HG02623 (cell line): ENCODE measurements around the gene CDV3.

Source experiments
- ATAC-seq: cut with Tn5 transposase; IDR thresholded peaks from one replicate; pipeline ENCODE4 v1.9.1; 2021; ENCODE audit warnings: moderate library complexity; ENCODE audit not compliant: unreplicated experiment

Gene CDV3

DNA sequence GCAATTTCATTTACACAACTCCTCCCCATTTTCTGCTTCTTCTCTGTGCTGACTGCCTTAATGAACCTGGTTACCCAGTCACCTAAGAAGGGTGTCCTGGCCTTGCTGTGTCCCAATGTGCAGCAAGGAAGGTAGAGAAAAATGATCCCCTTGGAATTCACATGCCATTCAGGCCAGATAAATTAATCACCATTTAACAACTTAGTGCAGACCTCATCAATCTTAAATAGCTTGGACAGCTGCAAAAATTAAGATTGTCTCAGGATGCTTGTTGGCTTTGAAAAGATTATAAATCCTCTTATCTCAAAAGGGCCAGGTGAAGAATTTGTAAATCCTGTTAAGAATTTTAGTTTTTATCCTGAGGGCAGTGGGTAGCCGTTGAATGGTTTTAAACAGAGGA is 9.7 kb upstream of the CDV3 start:
- ATAC-seq: no peak

DNA sequence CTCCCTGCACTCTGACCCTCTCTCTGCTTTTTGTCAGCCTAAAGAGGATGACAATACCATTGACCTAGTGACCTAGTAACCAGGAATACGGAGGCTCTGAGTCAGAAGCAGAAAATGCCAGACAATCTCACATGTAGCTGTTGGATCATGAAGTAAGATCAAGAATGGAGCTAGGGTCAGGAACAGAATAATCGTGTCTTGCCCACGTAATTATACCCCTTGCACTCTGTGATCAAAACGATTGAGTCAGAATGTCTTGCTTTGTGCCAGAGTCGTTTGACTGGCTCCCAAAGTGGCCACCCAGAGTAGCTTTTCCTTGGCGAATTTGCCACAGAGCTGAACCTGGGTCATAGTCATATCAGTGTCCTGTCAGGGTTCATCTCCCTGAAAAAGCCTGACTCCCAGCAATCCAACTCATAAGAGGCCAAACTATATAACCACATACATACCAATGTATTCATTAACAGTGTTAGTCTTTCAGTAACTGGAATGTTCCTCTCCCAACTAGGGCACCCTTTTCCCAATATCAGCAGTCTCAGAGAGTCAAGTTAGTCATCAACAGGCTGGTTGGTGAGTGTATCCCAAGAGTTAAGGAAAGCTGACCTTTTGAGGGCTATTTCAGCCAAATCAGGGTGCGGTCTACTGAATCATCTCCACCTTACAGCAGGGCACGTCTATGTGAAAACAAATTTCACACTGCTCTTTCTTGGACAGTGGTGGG is 5.0 kb upstream of the CDV3 start:
- ATAC-seq: no peak

- ATAC-seq: no peak
These were observed 3.1 kb upstream of the CDV3 start for GRCh38 chr3:133570139-133570936.

GRCh38 chr3:133570937-133571320 is 2.6 kb upstream of the CDV3 start:
- ATAC-seq: no peak

DNA sequence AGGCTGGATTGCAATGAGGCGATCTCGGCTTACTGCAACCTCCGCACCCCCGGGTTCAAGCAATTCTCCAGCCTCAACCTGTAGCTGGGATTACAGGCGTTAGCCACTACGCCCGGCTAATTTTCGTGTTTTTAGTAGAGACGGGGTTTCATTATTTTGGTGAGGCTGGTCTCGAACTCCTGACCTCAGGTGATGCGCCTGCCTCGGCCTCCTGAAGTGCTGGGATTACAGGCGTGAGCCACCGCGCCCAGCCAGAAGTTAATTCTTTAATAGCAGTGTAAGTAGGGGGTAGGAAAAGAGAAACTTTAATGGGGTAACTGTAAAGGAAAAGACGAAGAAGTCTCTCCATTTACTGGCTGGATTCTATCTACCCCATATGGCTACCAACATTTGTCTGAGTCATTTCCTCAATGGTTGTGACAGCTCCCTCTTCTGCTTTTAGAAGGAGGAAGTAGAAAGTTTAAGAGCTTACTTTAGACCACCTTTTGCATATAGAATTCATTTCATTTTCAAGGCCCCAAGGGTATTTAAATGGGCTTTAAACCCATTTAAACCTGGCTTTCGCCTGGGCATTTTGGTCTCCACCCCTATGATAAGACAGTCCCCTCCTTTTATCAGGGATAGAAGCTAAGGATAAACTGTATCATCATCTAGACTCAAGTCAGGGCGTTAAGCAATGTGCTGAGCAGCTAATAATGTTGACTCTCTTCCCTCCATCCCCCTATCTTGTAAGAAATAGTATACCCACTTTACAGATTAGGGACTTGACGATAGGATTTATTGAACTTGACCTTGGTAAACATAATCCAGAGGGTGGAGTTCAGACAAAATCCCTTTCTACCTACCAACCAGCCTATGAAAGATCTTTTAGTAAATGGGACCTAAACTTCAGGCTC is 1.1 kb upstream of the CDV3 start:
- no peak for ATAC-seq

- peak; percentile 66 for ATAC-seq
These were observed 345 bp upstream of the CDV3 start for GRCh38 chr3:133573054-133573628.

DNA sequence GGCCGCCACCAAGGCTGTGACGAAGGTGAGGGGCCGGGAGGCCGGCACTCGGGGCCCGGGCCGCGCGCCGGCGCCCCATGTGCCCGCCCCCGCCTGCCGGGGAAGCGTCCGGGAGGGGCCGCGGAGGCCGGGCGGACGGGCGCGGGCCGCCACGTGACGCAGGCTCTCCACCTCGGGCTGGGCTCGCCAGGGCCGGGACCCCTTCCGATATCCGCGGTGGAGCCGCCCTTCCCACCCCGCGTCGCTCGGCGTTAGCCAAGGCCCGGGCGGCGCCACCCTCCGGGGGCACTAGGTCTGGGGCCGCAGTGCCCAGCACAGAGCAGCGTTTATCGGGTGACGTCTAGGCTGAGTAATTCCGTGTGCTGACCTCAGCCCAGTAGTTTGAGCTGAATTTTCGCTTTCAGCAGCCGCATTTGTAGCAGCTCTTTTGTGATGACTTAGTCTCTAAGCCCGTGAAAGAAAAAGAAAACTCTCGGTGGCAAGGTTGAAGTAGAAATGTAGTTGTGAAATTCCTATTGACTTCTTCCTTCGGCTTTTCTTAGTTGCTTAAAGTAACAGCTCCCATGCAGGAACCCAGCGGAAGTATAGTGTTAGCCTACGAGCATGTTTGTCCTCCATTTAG is 885 bp downstream of the CDV3 start:
- ATAC-seq: peak; percentile 25

DNA sequence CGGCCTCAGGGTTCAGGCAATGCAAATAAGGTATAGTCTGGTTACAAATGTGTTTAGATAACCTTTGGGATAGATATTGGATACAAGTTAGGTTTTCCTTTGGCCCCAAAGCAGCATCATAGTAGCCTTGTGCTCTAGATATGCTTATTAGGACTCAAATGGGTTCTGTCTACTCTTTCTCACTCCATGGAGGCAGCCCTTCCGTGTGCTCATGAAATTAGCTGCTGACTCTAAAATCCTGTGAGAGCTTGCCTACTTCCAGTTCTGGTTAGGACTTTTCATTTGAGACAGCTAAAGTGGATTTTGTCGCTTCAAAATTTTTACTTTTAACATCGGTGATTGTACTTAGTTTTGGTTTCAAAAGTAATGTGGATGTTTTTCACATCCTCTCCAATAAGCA is 1.6 kb downstream of the CDV3 start:
- no peak for ATAC-seq

DNA sequence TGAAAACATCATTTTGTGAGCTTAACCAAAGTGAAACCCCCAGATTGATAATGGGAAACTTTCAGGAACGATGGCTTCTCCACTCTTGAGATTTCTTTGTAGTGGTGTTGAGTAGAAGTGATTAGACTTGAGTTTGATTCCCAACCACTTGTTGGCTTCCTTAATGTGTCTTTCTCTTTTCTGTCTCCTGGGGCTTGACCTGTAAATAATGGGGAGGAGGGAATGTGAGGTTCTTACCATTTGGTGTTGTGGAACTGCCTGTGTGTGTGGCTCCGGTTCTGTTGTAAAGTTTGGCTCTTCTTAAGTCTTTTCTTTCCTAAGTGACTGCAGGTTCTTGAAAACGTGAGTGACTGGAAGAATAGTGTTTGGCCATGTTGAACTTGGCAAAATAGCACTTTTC is 2.7 kb downstream of the CDV3 start:
- no peak for ATAC-seq

DNA sequence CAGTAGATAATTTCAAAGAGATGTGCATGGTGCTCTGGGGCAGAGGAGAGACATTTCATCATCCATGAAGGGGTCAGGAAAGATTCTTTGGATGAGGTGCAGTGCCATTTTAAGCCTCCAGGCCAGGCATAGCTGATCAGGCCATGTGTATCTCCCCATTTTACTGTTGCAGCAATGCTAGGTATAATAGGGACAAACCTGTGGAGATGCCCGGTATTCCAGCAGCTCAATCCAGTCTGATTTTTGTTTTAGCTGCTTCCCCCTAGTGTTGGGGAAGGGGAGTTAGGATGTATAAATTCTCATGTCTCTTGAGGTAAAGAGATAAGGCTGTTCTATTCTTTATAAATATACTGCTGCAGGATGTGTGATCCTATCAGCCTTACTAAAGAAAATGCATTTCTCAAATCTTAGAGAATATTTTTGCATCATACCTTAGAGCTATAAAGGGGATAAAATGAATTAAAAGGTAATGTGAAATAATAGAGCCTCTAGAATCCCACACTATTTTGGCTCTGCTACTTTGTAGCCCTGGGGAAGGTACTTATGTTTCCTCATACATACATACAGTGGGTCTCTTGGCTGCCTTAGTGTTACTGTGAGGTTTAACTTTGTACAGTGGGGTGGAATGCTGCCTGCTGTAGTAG is 5.2 kb downstream of the CDV3 start:
- ATAC-seq: no peak

- ATAC-seq: no peak
These were observed 9.9 kb downstream of the CDV3 start for GRCh38 chr3:133583396-133583795.

- ATAC-seq: no peak
These were observed 14.5 kb downstream of the CDV3 start for GRCh38 chr3:133588035-133588434.

- ATAC-seq: no peak
These were observed 15.4 kb downstream of the CDV3 start for GRCh38 chr3:133588784-133589465.

DNA sequence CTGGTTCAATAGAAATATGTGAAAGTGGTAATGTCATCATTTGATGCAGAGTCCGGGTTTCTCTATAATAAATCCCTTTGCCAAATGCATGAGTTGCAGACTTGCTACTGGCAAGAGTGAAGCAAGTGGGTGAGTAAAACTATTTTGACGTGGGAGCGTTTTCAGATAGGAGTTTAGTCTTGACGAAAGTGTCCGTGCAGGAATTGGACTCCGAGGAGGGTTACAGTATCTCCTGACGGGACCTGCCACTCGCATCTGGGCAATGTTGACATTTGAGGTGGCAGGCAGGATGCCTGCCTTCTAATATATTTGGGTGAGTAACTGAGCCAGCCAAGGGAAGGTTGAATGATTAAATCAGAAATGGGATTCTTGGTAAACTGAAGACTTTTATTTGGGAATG is 16.0 kb downstream of the CDV3 start:
- no peak for ATAC-seq

- ATAC-seq: no peak
These were observed 17.8 kb downstream of the CDV3 start for GRCh38 chr3:133591271-133591742.

GRCh38 chr3:133592843-133593242 is 19.4 kb downstream of the CDV3 start:
- ATAC-seq: no peak

GRCh38 chr3:133593243-133593642 is 19.8 kb downstream of the CDV3 start:
- ATAC-seq: no peak

- no peak for ATAC-seq
These were observed 21.9 kb downstream of the CDV3 start for GRCh38 chr3:133595341-133595740.

DNA sequence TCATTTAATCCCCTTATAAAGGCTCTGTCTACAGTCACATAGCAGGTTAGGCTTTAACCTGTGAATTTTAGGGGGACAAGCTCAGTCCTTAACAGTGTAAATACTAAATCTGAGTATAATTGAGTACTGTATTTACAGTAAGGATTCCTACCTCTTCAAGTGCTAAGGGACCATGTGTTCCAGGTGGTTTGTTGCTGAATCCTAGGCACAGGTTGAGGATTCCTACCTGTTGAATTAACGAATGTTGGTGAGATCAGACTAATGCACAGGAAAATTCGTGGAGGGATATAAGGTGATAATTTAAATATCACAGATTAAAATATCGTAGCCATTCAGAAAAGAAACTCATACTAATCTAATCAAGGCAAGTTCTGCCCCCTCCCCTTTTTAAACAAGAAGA is 24.9 kb downstream of the CDV3 start:
- ATAC-seq: no peak

DNA sequence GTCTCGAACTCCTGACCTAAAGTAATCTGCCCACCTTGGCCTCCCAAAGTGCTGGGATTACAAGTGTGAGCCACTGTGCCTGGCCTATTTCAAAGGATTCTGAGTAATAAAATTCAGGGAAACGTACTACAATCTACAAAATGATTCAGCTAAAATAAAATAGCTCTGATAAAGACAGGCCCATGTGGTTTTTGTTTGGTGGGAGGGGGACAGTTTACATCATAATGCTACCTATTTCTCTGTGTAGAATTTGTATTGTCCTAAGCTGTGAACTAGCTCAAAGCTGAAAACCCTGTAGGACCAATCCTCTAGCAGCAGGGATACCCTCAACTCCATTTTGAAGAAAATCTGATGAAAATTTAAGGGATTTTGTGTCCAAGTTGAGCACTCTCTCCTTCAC is 25.8 kb downstream of the CDV3 start:
- no peak for ATAC-seq
